Measurements from ENCODE around the gene RRM1.

GRCh38 chr11:4140067-4140636 lies 45.6 kb downstream of the RRM1 start:
- TF ChIP-seq CTCF (optimal IDR thresholded peaks at IDR 0.05 in 1 of 3, IDR thresholded peaks at IDR 0.05 in 1 of 3, conservative IDR thresholded peaks at IDR 0.05 in 1 of 3; ENCODE audit: extremely low read depth in 1 of 3, insufficient read depth in 2 of 3, low read length in 3 of 3) (no peak), EZH2 (IDR thresholded peaks at IDR 0.05; ENCODE audit: low read length) (no peak)

Data from keratinocyte (primary cell).